Breast epithelium (tissue), 3 donors: Measurements from ENCODE around the gene MMP15.

Source experiments
- CTCF ChIP-seq, 3 donors: fragments of 450-650 bp; IDR thresholded peaks; one replicate each; pipeline ENCODE4 v1.5.1; 2016 to 2017; ENCODE audit warnings: antibody characterized with exemption in 3 of 3, mild to moderate bottlenecking in 3 of 3, moderate library complexity in 3 of 3
- POLR2A ChIP-seq: fragments of 450-650 bp; IDR thresholded peaks from one replicate; pipeline ENCODE4 v1.6.1; 2016; ENCODE audit warnings: antibody characterized with exemption, mild to moderate bottlenecking, moderate library complexity
- POLR2AphosphoS5 ChIP-seq, 3 donors: sonication (generic); formaldehyde crosslinking; IDR thresholded peaks; one replicate each; pipeline ENCODE4 v1.6.1; 2017; ENCODE audit warnings: antibody characterized with exemption in 3 of 3

GRCh38 chr16:58042001-58042885 lies 16.7 kb downstream of the MMP15 start:
- no peak for TF ChIP-seq POLR2AphosphoS5 (IDR thresholded peaks at IDR 0.05)
- no peak for TF ChIP-seq CTCF (IDR thresholded peaks at IDR 0.05)
- no peak for TF ChIP-seq POLR2A
